ENCODE measurements around the gene RNF144B. TPM values are rescaled to one million over a fixed set of nuclear protein-coding genes. Genes with fewer than 3 reads are reported as not detected.
"Not testable (repeated sequence)": the region's sequence is repeated elsewhere in the genome, so short reads cannot be mapped to it uniquely, and the experiment has no call there.

Gene RNF144B
- total RNA-seq, 1 donor from 2014 or later: 33.4 TPM

DNA sequence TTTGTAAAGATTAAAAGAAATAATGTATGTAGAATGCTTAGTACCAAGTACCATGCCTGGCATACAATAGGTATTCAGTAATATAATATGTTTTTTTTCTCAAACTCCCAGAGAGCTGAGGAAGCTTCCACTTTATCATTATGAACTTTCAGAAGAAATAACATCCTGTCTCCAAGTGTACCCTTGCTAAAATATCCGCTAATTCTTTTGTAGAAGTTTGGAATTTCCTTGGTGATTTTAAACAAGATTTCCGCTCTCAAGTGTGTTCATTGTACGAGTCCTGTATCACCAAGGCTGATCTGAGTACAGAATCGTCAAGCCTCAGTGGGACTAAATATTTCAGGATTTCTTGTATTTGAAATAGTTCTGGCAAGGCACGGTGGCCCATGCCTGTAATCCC, 16.1 kb upstream of the RNF144B start:
- DNase-seq (ENCODE audit: extremely low read depth, low read depth, low spot score): no peak

DNA sequence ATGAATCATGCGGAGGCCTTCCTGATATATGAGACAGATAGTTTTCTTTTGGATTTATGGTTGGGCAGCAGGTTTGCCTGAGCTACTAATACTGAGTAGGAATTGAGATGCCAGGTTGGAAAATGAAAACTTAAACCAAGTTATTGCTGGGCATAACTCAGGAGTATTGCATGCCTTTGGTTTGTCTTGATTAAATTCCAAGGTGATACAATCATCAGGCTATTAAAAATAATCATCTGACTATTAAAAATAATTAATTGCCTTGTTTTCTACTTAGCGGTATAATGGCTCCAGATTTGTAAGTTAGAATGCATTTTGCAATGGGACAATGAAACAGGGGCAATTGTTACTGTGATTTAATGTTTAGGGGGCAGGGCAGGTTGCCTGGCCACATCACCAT, 15.5 kb upstream of the RNF144B start:
- no peak for DNase-seq (ENCODE audit: extremely low read depth, low read depth, low spot score)

DNA sequence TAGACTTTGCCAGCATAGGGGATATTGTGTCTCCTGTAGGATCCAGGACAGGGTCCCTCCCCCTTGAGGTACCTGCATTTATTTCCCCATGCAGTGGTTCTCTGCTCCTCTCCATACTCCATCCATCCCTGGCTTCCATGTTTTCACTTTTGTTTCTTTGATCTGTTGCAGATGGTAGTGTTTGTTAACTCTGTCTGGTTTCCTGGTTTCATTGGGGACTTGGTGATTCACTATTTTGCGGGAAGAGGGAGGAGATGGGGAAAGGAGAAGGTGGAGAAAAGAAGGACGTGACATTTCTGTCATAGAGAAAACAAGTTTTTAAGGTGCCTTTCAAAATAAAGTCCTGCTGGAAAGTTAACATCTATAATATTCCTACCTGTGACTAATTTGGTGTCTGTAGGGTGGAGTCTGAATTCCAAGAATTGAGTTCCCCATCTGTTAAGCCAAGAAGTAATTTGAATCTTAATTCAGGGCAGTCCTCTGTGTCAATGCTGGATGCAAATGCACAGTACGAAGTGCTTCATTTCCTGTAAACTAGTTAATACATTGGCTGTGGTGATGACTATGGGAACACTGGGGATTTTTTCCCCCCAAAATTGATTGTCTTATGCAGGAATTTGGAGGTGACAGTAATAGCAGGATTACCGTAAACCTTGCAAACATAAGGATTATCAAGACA, 6.9 kb upstream of the RNF144B start:
- DNase-seq (ENCODE audit: extremely low read depth, low read depth, low spot score): no peak

DNA sequence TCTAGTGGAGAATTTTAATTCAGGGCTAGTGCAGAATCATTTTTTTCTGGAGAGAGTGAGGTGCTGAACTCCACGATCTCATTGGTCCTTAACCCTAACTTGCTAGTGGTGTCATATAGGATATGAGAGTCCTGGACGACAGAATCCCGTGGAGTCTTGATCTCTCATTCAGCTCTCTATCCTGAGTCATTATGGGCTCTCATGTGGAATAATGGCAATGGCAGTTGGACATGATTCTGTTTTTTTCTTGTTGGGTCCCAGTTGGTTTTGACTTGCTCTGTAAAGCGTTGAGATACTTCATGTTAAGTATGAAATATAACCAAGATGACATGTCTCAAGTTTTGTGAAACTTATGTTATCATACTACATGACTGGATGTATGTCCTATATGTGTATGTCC, 6.3 kb upstream of the RNF144B start:
- no peak for DNase-seq (ENCODE audit: extremely low read depth, low read depth, low spot score)

DNA sequence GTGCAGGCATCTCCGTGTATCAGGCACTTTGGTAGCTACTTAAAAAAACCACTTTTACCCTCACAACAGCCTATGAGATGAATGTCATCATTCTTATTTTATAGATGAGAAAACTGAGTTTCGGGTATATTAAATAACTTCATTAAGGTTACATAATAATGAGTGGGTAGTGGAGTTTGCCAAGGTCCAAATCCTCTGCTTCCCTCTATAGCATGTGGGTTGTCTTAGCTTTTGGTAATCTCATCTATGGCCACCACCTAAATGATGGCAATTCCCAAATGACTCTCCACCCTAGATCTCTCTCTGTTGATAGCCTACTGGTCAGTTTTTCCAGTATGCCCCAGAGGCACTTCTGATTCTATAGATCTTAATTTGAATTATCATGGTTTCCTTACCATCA, 3.7 kb upstream of the RNF144B start:
- no peak for DNase-seq (ENCODE audit: extremely low read depth, low read depth, low spot score)

DNA sequence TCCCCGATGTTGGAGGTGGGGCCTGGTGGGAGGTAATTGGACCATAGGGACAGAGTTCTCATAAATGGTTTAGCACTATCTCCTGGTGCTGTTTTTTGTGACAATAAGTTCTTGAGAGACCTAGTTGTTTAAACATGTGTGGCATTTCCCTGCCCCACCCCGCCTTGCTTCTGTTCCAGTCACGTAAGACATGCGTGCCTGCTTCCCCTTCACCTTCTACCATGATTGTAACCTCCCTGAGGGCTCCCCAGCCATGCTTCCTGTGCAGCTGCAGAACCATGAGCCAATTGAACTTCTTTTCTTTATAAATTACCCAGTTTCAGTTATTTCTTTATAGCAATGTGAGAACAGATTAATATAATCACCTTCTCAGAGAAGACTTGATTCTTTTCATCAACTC, 2.5 kb upstream of the RNF144B start:
- DNase-seq (ENCODE audit: extremely low read depth, low read depth, low spot score): no peak

DNA sequence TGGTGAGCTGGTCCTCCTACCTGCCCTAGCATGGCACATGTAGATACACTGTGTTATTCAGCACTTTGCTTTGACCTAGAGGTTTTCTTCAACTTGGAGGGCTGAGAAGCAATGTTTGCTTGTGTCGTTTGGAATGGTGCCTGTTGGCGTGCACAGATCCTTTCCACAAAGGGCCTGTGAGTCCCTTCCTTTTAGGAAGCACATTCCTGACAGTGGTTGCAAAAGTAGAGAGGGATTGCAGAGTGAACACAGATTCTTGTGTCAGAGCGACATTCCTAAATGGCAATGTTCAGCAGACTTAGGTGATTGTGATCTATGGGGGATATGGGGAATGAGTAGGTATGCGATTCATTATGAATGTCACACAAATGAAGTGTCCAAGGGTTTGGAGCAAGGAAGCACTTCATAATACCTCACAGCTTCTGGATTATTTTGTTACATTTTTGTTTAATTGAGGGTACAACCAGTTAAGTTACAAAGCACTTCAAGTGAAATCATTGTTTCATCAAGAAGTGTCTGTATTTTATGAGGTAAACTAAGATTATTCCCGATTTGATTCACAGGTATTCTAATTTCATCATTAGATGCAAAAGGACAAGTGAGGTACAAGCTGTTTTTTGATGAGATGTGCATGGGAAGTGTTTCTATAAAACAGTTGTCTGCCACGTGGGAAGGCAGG, 713 bp upstream of the RNF144B start:
- no peak for DNase-seq (ENCODE audit: extremely low read depth, low read depth, low spot score)

DNA sequence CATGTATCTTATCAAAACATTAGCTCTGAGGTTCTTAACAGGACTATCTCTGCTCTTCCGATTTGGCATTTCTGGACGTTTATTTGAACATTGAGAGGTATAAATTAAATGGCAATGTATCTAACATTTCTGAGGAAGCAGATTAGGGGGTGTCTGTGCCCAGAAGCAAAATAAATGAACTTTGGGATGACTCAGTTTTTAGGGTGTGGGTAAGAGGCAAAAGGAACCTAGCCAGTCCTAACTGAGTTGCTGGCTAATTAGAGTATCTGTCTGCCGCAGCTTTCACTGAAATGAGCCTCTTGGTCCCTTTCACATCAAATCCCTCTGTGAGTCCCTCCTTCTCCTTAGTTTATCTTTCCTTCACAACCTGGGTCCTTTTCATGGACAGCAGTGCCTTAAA, 1.1 kb downstream of the RNF144B start:
- DNase-seq (ENCODE audit: extremely low read depth, low read depth, low spot score): no peak

DNA sequence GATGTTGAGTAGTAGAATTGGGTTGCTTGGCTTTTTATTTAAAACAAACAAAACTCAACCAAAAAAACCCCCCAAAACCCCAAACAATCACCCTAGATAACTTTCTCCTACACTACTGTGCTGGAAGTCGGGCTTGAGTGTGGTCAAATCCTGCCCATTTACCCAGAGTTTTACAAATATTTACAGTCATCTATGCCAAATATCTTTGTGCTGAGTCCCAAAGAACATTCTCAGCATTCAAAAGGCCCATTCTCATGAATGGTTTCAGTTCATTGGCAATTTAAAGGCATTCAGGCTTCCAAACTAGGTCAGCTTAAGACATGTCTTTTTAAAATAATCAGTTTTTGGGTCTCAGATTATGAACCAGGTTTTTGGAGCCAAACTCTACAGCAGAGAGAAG, 1.8 kb downstream of the RNF144B start:
- DNase-seq (ENCODE audit: extremely low read depth, low read depth, low spot score): no peak

DNA sequence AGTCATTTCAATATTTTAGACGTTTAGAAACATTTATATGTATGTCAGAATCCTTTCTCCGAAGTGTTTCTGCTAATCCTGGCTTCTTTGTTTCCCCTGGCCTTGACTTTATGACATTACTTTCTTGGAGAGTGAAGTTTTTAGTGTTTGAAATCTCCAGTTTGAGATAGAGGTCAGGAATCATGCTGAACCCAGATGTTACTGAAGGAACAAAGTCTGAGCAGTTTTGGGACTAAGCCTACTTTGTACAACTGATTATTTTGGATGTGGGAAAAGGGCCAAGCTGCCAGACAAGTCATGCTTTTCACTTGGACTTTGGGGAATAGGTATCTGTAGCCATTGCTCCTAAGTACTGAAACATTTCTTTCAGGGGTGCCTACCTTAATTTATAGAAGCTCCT, 2.3 kb downstream of the RNF144B start:
- DNase-seq (ENCODE audit: extremely low read depth, low read depth, low spot score): no peak

DNA sequence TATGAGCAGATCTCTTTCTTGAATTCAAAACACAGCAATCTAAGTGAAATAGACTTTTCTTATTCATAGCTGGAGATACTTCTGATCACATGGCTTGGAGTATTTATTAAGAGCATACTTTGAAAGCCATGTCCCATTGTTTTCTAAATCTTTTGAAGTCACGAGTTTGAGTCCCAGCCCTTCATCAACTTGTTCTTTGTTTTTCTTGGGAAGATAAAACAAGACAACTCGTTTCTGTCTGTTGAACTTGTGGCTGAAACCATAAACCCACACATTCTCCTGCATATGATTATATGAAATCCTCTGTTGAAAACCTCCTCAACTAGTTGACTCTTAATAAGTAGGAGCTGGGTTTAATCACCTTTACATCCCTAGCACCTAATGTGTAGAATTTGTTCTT, 3.3 kb downstream of the RNF144B start:
- no peak for DNase-seq (ENCODE audit: extremely low read depth, low read depth, low spot score)

DNA sequence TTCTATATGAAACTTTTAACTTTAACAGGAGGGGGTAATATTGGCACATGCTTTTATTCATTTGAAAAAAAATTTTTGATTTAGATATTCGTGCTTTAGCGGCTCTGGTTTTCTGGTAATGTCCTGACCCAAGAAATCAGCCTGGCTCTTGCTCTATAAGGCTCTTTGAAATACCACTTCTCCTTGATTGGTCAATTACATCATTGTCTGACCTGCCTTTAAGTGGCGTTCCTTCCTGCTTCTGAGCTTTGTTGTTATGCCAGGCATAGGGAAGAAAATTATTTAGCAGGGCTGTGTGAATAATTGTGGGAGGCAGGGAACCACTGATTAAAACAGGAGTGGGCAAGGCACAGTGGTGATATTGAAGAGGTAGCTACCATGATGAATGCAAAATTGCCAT, 3.9 kb downstream of the RNF144B start:
- no peak for DNase-seq (ENCODE audit: extremely low read depth, low read depth, low spot score)

DNA sequence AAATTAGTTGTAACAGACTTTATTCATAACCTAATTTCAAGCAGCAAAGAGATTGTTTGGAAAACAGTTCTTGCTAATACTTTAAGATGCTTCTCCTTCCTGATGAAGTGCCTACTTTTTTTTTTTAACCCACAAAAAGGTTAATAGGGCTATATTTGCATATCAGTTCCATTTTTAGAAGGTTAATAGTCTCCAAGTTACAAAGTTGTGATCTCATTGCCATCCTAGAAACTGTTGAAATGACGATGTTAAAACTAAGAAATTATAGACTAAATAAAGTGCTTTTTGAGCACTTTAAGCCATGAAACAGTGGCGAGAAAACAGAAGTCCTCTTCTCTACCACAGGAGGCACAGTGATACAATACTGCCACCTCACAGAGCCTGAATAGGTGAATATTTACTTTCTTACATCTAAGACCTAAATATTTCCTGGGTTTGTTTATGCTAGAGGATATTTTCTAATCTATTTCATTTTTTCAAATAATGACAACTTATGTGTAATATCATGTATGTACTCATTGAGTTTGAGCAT, 5.3 kb downstream of the RNF144B start:
- DNase-seq (ENCODE audit: extremely low read depth, low read depth, low spot score): no peak

DNA sequence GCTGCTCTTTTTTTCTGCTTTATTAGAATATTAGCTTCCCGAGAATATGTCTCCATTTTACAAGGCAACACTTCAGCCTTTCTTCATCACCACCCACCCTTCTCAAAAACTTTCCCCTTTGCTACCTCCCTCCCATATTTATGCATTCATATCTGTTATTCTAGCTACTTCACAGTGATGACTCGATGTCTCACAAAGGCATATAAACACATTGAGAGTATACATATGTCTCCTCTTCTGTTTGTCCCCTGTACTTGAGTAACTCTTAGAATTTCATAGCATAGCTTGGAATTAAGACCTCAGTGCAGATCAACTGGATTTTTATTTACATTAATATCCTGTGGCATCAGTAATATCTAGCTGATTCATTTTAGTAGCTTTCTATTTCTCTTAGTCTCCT, 6.5 kb downstream of the RNF144B start:
- DNase-seq (ENCODE audit: extremely low read depth, low read depth, low spot score): no peak

DNA sequence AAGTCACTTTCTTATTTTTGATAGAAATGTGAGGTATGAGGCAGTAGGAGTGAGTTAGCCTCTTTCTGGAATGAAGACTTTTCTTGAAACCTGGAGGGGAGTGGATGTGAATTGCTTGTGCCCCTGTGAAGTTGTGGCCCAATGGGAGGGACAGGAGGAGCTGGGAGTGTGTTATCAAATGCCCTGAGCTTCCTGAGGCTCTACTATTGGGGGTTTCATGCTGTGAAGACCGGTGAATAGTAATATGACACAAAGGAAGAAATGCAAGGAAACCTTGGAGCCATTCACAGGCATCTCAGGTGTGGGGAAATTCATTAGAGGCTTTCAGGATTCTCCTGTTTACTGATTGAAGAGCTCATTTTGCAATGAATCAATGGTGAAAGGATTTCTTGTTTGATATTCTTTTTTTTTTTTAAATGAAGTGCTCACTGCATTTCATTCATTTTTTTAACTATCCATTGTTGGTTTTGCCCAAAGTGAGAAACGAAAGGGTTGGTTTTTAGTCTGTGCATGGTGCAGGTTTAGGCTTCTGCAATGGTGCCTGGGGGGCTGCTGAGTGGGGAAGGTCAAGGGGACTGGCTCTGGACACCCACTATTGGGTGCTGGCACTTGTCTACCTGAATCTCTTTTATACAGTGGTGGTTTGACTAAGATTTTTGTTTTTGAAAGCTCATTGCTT, 8.2 kb downstream of the RNF144B start:
- no peak for DNase-seq (ENCODE audit: extremely low read depth, low read depth, low spot score)

DNA sequence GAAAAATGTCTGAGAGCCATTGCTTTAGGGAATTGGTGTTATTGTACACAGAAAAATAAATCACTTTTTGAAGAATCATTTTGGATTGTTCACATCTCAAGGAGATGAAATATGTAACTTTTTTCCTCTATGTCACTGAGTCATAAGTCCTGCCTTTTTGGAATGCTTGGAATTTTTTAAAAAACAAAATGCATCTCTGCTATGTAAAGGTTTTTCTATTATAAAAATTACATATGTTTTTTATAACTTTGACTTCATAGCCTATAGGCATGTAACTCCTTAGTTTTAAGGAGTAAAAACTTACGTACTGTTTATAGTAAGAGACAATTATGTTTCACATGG, 8.7 kb downstream of the RNF144B start:
- DNase-seq (ENCODE audit: extremely low read depth, low read depth, low spot score): no peak

DNA sequence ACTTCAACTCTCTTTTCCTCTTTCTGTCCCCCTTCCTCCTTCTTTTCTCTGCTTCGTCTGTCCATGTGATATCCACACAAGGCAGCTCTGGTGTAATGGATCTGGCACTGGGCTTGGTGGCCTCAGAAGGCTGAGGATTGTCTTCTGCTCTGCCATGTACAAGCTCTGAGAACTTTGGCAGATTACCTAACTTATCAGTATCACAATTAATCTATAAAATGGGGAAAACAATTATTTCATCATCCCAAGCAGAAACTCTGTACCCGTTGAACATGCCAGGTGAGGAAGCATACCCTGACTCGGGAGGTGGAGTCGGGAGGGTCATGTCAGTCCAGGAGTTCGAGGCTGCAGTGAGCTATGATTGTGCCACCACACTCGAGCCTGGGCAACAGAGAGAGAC, 10.6 kb downstream of the RNF144B start:
- no peak for DNase-seq (ENCODE audit: extremely low read depth, low read depth, low spot score)

DNA sequence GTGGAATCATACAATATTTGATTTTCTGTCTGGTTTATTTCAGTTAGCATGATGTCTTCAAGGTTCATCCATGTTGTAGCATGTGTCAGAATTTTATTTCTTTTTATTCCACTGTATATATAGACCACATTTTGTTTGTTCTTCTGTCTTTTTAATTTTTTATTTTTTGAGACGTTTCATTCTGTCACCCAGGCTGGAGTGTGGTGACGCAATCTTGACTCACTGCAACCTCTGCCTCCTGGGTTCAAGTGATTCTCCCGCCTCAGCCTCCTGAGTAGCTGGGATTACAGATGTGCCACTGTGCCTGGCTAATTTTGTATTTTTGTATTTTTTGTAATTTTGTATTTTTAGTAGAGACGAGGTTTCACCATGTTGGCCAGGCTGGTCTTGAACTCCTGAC, 11.1 kb downstream of the RNF144B start:
- DNase-seq (ENCODE audit: extremely low read depth, low read depth, low spot score): not testable (repeated sequence)

DNA sequence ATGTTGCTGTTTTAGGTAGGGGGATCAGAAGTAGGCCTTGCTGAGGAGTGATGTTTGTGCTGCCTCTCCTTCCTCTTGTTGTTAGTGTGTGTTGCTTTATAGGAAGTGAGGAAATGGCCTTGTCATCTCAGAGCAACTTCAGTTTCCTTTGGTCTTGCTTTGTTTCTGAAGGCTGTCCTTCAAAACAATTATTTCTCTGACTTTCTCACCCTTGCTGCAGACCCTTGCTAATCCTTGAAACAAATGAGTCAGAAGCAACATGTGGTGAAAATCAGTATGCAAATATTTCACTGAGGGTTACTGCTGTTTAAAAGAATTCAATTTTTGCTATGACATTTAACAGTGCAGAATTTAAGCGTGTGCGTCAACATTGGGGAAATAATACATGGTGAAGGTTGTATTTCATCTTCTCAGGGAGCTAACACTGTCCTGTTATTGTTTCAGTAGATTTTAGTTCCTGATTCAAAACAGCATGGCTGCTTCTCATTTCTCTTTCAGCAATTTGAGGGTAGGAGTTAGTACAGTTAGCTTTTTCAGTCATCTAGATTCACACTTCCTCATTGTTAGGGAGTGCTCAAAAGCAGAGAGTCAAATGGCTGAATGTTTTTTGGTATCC, 13.8 kb downstream of the RNF144B start:
- DNase-seq (ENCODE audit: extremely low read depth, low read depth, low spot score): no peak

DNA sequence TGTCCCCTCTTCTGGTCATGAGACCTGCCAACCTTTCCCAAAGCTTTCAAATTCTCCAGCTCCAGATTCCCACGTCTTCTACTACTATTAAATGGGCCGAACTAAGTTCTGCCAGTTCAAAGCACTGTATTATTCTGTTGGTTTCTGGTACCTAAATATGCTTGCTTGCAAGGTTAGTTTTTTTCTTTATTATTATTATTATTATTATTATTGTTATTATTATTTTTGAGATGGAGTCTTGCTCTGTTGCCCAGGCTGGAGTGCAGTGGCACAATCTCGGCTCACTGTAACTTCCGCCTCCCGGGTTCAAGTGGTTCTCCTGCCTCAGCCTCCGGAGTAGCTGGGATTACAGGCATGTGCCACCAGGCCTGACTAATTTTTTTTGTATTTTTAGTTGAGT, 17.8 kb downstream of the RNF144B start:
- DNase-seq (ENCODE audit: extremely low read depth, low read depth, low spot score): not testable (repeated sequence)

DNA sequence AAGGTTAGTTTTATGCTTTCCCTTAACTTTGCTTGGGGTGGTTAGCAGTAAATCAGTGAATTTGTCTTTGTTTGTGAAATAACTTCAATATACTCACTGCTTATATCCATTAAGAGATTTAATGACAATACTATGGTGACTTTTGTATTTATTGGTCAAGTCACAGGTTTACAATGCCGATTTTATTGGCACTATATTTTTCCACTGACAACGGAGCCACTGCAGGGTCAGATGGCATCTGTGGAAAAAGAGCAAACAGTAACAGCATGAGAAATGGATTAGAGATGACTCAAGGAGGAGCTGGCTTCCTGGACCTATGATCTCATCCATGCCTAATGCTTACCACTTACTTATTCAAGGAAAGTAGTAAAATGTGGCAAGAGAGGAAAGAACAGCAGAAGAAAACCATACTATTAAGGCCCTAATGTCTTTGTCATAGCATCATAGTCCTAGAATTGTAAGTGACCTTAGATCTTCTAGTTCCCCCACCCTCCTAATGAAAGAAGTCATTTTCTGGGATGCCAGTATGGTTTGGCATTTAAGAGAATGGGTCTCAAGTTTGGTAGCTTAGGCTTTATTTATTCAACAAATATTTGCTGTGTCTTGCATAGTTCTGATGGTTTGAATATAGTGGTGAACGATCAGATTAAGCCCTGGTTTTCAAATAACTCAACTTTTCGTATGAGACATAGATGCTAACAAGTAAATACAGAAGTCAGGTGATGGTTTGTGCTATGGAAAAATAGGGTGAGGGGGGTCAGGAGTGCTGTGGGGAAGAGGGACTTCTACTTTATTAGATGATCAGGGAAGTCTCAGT, 18.5 kb downstream of the RNF144B start:
- DNase-seq (ENCODE audit: extremely low read depth, low read depth, low spot score): no peak

Data from glomerular endothelial cell (primary cell).